Ishikawa (cell line): ENCODE data around the gene FBXW12.

Experiments
- CEBPB ChIP-seq: IDR thresholded peaks from 2 replicates; pipeline ENCODE4 v1.6.1; 2012
- CREB1 ChIP-seq: IDR thresholded peaks from 2 replicates; pipeline ENCODE4 v1.6.1; 2012; ENCODE audit warnings: low read depth
- EGR1 ChIP-seq: IDR thresholded peaks from 2 replicates; pipeline ENCODE4 v1.6.1; 2012
- EP300 ChIP-seq: IDR thresholded peaks from 2 replicates; pipeline ENCODE4 v1.6.1; 2012; ENCODE audit warnings: borderline replicate concordance
- FOXM1 ChIP-seq: IDR thresholded peaks from 2 replicates; pipeline ENCODE4 v1.6.1; 2012; ENCODE audit warnings: low read depth, borderline replicate concordance
- MAX ChIP-seq: IDR thresholded peaks from 2 replicates; pipeline ENCODE4 v1.6.1; 2012
- NFIC ChIP-seq: IDR thresholded peaks from 2 replicates; pipeline ENCODE4 v1.6.1; 2012
- RAD21 ChIP-seq: IDR thresholded peaks from 2 replicates; pipeline ENCODE4 v1.6.1; 2012; ENCODE audit warnings: low read depth
- REST ChIP-seq: IDR thresholded peaks from 2 replicates; pipeline ENCODE4 v1.6.1; 2012; ENCODE audit warnings: low read depth, mild to moderate bottlenecking
- TAF1 ChIP-seq: IDR thresholded peaks from 2 replicates; pipeline ENCODE4 v1.6.1; 2012; ENCODE audit warnings: low read depth, mild to moderate bottlenecking
- TCF12 ChIP-seq: IDR thresholded peaks from 2 replicates; pipeline ENCODE4 v1.6.1; 2012; ENCODE audit warnings: low read depth
- TEAD4 ChIP-seq: IDR thresholded peaks from 2 replicates; pipeline ENCODE4 v1.6.1; 2012
- YY1 ChIP-seq: IDR thresholded peaks from 2 replicates; pipeline ENCODE4 v1.6.1; 2012; ENCODE audit warnings: low read depth
- ZBTB7A ChIP-seq: IDR thresholded peaks from 2 replicates; pipeline ENCODE4 v1.6.1; 2012; ENCODE audit warnings: low read depth

DNA sequence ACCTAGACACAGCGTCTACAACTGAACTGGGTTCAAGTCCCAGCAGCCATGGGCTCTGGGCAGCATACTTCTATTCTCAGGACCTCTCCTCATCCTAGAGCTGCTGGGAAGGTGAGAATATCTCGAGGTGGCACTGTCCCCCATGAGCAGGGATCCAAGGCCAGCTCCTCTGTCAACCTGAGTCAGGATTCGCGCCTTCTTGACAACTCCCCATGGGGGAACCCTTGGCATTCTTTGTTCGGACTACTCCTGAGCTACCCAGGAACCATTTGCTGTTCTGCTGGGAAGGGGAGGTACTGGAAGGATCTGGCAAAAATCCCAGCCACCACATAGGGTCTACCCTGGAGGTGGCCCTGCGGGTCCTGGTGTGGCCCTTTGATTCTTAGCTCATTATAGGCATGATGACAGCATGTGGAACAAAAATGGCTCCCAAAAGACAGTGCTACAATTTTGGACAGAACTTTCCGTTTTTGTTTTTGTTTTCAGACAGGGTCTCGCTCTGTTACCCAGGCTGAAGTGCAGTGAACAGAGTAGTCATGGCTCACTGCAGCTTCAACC, 35.6 kb downstream of the FBXW12 start:
- no peak for TF ChIP-seq EP300
- no peak for TF ChIP-seq TAF1
- no peak for TF ChIP-seq REST
- TF ChIP-seq NFIC: no peak
- no peak for TF ChIP-seq RAD21
- no peak for TF ChIP-seq CEBPB
- no peak for TF ChIP-seq TEAD4
- no peak for TF ChIP-seq EGR1
- no peak for TF ChIP-seq YY1
- TF ChIP-seq CREB1: no peak
- no peak for TF ChIP-seq MAX
- no peak for TF ChIP-seq TCF12
- no peak for TF ChIP-seq FOXM1
- TF ChIP-seq ZBTB7A: no peak
